Cerebellar cortex (tissue), 1 donor: ENCODE data around the gene MAP3K19.
"Not testable (repeated sequence)": the region's sequence is repeated elsewhere in the genome, so short reads cannot be mapped to it uniquely, and the experiment has no call there.

Experiments
- DNase-seq: peaks from one replicate; pipeline ENCODE4 v3.0.0-alpha.2; 2015; ENCODE audit warnings: low spot score

Gene MAP3K19

GRCh38 chr2:134980639-134981038, 66.6 kb downstream of the MAP3K19 start:
- DNase-seq, result no peak

DNA sequence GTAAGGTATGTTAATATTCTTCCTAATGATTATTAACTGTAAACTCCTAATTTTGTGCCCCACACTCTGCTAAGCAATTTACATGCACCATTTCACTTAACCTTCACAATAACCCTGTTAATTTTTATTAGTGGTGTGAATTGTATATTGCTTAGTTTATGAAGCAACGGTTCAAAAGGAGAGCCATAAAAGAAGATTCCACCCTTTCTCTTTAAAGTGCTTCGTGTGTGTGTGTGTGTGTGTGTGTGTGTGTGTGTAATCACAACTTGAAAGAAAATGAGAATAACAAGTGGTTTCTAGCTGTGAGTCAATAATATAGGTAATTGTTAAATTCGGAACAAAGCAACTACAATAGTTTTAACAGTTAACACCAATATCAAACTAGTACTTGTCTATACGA, 68.0 kb downstream of the MAP3K19 start:
- DNase-seq, result no peak

GRCh38 chr2:134977104-134977503, 70.1 kb downstream of the MAP3K19 start:
- DNase-seq, result not testable (repeated sequence)

DNA sequence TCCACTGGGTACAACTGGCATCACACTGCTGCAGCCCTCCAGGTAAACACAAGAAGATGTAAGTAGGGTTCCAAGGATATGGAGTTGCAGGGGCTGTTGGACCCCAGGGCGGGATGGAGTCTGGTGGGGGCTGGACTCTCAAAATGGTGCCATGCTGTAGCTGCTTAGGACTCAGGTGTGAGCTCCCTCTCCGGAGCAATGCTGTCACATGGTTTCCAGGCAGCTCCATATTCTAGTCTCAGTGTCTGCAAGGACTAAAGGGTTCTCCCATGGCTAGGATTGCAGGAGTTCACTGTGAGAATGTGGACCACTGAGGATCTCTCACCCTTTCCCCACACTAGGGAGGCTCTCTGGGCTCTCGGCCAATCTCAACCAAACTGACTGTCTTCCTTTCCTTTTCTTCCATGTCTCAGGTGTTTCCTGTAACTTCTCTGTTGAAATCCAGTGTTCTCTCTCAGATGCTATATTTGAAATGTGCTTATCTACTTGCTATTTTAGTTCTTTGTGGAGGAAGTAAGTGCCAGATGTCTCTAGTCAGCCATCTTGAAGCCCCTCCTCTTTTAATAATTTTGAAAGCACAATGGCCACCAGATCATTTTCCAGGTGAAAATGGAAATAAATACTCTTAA, 71.1 kb downstream of the MAP3K19 start:
- no peak for DNase-seq

DNA sequence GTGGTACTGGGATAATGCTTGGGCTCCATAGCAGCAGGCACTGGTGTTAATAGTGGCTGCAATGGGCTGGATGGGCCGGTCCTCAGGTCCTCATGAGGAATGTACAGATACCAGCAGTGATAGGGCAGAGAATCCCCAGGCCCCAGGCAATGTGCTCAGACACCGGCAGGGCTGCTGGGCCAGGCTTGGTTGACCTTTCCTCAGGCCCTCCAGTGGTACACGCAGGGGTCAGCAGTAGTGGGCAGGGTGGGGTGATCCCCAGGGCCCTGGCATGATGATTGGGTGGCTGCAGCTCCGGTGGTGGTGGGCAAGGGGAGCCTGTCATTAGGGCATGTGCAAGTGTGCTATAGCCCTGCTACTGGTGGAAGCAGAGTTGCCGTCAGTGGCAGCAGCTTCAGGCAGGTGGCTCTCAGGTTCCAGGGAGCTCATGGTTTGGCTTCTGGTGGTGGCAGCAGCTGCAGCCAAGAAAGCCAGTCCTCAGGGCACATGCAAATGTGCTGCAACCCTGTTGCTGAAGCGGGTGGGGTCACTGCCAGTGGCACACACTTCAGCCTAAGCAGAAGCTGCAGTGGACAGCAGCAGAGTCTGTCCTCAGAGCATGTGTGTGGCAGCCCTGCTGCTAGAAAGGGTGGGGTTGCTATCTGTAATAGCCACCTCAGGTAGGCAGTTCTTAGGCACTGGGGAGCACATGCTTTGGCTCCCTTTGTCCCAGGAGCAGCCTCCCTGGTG, 71.8 kb downstream of the MAP3K19 start:
- DNase-seq, result no peak

GRCh38 chr2:134973241-134974138, 73.8 kb downstream of the MAP3K19 start:
- DNase-seq, result no peak

- not testable (repeated sequence) for DNase-seq
These were observed 80.1 kb downstream of the MAP3K19 start for GRCh38 chr2:134967166-134967565.

GRCh38 chr2:134957477-134957876, 89.8 kb downstream of the MAP3K19 start:
- no peak for DNase-seq

DNA sequence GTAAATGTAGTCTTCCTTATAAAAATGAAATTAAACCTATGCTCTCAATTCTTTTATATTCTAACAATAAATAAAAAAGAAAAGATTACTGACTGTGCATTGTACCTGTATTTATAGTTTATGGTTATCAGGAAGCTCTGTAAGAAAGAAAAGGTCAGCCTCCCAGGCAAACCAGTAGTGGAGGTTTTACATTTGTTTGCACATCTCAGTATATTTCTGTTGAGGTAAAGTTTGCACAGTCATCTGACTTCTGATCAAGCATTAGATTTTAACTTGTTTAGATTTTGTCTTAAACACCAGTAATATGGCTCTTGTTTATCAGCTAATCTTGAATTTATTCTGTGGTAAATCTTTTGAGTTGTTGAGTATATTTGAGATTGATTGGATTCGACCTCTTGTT, 91.5 kb downstream of the MAP3K19 start:
- no peak for DNase-seq

- DNase-seq, result no peak
These were observed 93.2 kb downstream of the MAP3K19 start for GRCh38 chr2:134954065-134954464.

DNA sequence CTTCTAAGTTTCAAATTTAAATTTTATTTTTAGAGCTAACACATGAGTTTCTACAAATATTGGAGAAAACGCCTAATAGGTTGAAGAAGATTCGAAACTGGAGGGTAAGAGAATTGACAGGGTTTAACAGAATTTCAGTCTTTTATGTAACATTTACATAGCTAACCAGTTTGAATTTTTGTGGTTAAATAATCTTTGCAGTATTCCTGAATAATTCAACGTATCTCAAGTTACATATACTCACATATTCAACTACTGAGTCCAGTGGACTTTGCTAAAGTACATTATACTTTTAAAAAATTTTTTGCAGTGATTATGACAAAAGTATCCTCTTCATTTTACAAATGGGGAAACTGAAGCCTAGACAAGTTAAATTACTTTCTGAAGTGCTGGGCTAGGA, 94.6 kb downstream of the MAP3K19 start:
- no peak for DNase-seq

DNA sequence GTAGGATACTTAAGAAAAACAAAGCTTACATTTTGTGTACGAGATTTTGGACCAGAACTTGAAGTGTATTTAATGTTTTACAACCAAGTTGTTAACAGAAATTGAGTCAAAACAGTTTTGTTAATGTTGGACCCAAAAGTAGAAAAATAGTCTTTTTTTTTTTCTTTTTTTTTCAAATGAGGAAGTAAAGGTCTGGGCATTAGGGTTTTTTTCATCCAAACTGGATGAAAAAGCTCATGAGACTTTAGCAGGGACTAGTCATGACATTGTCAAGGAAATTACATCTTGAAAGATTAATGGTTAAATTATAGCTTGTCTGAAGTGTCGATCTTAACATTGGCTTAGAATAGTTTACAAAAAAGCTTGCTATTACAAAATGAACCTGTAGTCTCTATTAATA, 96.4 kb downstream of the MAP3K19 start:
- DNase-seq, result no peak

DNA sequence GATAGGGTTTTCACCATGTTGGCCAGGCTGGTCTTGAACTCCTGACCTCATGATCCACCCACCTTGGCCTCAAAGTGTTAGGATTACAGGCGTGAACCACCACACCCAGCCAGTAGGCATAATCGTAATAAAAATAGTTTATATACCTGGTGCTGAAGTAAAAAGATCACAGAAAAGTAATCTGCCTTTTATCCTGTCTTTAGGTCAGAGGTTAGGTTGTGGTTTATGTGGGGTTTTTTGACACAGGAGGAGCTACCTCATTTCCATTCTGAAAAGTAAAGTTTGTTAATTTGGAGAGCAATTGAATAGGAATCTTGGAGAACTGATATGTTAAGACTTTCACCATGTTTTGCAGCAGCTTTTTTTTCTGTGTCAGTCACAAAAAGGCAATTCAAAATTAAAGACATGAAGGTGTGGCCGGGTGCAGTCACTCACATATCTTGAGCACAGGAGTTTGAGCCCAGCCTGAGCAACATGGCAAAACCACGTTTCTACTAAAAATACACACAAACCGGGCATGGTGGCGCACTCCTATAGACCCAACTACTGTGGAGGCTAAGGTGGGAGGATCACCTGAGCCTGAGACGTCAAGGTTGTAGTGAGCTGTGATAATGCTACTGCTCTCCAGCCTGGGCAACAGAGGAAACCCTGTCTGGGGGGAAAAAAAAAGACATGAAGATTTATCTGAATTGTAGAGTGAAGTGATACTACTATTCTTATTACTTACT, 97.1 kb downstream of the MAP3K19 start:
- DNase-seq, result no peak

DNA sequence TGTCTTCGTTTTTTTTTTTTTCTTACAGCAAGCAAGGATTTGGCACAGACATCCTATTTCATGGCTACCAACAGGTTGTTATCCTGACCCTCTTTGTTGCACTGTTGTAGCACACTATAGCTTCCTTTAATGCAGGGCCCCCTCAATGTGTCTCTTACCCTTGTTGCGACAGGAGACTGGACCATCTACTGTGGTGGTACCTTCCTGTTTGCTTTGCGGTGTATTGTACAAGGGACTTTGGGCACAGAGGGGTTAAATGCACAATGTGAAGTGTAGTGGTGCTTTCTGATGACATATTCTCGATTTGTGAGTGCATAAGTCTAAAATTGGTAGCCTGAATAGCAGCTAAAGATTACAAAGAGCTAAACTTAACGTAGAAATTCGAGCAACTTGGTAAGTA, 101.2 kb downstream of the MAP3K19 start:
- no peak for DNase-seq

GRCh38 chr2:134944975-134945374, 102.3 kb downstream of the MAP3K19 start:
- no peak for DNase-seq

DNA sequence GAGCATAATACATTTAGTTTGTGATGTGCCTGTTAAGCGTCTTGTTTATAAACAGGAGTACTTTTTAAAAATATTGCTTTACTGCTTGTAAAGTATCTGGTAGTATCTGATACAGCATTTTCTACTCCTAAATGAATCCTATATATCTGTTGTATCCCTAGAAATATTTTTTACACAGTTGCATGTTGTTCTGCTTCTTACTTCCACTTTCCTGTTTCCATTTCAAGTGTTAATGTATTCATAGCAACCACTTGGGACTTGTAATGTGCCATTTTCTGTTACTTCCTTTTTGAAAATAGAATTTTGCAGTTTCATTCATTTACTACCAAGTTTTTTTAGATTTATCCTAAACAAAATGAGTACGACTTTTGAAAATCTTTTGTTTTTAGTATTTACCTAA, 103.7 kb downstream of the MAP3K19 start:
- DNase-seq, result no peak

- no peak for DNase-seq
These were observed 110.6 kb downstream of the MAP3K19 start for GRCh38 chr2:134936691-134937090.

- DNase-seq, result no peak
These were observed 112.6 kb downstream of the MAP3K19 start for GRCh38 chr2:134934641-134935040.

- no peak for DNase-seq
These were observed 113.1 kb downstream of the MAP3K19 start for GRCh38 chr2:134934150-134934549.

GRCh38 chr2:134933732-134934131, 113.5 kb downstream of the MAP3K19 start:
- no peak for DNase-seq

DNA sequence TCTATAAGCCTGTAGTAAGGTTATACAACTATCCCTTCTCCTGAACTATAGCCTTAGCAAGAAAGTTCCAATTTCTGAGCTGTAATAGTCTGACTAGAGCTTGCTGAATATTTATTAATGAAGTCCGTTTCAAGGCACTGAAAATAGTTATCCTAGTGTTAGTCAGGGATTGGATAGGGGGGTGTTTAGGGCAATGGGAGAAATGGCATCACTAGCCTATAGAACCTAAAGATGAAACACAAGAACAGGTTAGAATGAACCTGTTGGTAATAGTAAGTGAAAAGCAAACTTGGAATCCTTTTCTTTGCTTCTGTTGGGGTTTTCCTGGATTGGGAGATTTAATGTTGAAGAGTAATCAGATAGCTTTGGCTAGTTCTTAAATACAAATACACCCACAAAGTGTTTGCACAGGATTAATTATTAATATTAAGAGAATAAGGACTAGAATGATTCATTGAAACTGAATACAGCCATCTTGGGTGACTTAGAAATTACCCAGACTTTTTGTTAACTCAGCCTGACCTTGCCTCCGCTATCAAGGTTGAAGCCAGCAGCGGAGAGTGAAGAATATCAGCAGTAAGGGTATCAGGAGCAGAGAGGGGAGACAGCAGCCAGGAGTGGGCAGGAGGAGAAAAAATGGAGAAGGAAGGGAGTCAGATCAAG, 114.3 kb downstream of the MAP3K19 start:
- DNase-seq, result no peak

DNA sequence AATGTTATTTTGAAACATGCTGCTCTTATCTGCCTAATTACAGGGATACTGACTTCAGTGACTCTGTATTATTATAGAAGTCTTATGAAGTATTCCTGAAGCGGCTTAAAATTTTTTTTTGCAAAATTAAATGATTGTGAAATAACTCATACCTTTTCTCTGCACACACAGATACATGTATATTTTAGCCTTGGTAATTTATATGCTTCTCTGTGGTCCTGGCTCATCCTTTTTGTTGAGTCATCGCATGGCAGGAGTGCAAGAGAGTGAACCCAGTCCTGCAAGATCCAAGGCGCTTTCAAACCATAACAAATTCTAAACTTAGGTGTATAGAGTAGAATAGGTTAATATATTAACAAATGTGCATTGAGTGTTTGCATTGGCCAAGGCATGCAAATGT, 120.1 kb downstream of the MAP3K19 start:
- no peak for DNase-seq
